Thymus (tissue), 11 donors: ENCODE data around the gene SPATA13. TPM values are rescaled to one million over a fixed set of nuclear protein-coding genes. Genes with fewer than 3 reads are reported as not detected.

ENCODE experiments used
- DNase-seq, 9 donors: peaks; one replicate each; pipeline ENCODE4 v3.0.0-alpha.2; 2013; ENCODE audit warnings: low spot score in 9 of 9, low read depth in 6 of 9, missing footprints in 1 of 9
- H3K27ac ChIP-seq, 2 donors: one replicate each; pipeline ENCODE4 v1.5.1; 2013; ENCODE audit warnings: control low read depth in 1 of 2, low read depth in 1 of 2, low read length in 1 of 2, mild to moderate bottlenecking in 1 of 2, moderate library complexity in 1 of 2
- H3K27me3 ChIP-seq, 2 donors: one replicate each; pipeline ENCODE4 v1.5.1; 2013; ENCODE audit warnings: low read length in 1 of 2; ENCODE audit not compliant: control insufficient read depth in 2 of 2, insufficient read depth in 1 of 2
- H3K36me3 ChIP-seq, 2 donors: one replicate each; pipeline ENCODE4 v1.5.1; 2013; ENCODE audit warnings: low read length in 1 of 2, mild to moderate bottlenecking in 1 of 2, moderate library complexity in 1 of 2; ENCODE audit not compliant: control insufficient read depth in 2 of 2, insufficient read depth in 2 of 2
- H3K4me1 ChIP-seq, 2 donors: one replicate each; pipeline ENCODE4 v1.5.1; 2013; ENCODE audit warnings: low read length in 2 of 2; ENCODE audit not compliant: control insufficient read depth in 2 of 2, insufficient read depth in 2 of 2
- H3K4me3 ChIP-seq, 2 donors: one replicate each; pipeline ENCODE4 v1.5.1; 2013; ENCODE audit warnings: low read length in 2 of 2, control low read depth in 1 of 2, mild to moderate bottlenecking in 1 of 2
- H3K9me3 ChIP-seq, 2 donors: one replicate each; pipeline ENCODE4 v1.5.1; 2013; ENCODE audit warnings: low read length in 1 of 2, mild to moderate bottlenecking in 1 of 2; ENCODE audit not compliant: control insufficient read depth in 2 of 2, insufficient read depth in 1 of 2
- WGBS: extraction: QIAGEN DNeasy Blood & Tissue Kit; methylation state at CpG from one replicate; pipeline ENCODE4 v1.1.7; 2013; 5-methylcytosine and 5-hydroxymethylcytosine counted together
- polyA plus RNA-seq: library from polyadenylated mRNA; stranded (reverse); fragments of 200-250 nt; gene quantifications from one replicate; pipeline ENCODE4 v1.2.3, GENCODE V29; 2013
- total RNA-seq: library from RNA; stranded (reverse); fragments of 120-200 nt; gene quantifications from one replicate; pipeline ENCODE4 v1.2.4, GENCODE V29; 2013
- donor health status: healthy.

Gene SPATA13
- total and polyA plus RNA-seq, 2 donors, result 17.0 to 18.7 TPM

DNA sequence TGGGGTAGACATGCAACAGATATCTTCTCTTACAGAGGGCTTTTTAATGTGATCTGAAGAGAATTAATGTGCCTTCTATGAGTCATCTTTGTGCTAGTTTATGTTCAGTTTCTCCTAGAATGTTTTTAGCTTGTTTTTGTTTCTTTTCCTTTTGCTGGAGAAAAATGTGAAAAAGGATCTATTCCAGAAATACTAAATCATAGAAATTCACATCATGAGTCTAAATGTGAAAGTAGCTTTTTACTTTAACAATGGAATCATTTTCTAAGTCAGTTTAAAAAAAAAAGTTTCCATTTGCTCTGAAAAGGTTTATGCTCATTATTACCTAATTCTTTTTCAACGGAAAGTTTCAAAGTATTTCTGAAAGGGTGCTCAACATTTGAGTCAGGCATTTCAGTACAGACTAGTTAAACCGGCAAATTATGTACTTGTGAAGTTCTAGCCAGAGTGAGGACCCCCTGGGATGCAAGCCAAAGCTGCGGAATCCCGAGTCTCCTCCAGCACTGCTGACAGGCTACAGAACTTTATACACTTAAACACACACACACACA lies 72.9 kb downstream of the SPATA13 start:
- Histone ChIP-seq H3K9me3 (no peaks in the 10 kb centered on the region), H3K27me3 (no peaks in the 10 kb centered on the region), H3K4me1 (no peaks in the 10 kb centered on the region), H3K36me3 (no peaks in the 10 kb centered on the region), H3K4me3 (no peak overlapping the region), H3K27ac (peak overlapping the region in 1 of 2 donors; percentile 15)
- WGBS, result 95% methylated on average over 4 of the region's 4 CpGs
- no peak for DNase-seq

DNA sequence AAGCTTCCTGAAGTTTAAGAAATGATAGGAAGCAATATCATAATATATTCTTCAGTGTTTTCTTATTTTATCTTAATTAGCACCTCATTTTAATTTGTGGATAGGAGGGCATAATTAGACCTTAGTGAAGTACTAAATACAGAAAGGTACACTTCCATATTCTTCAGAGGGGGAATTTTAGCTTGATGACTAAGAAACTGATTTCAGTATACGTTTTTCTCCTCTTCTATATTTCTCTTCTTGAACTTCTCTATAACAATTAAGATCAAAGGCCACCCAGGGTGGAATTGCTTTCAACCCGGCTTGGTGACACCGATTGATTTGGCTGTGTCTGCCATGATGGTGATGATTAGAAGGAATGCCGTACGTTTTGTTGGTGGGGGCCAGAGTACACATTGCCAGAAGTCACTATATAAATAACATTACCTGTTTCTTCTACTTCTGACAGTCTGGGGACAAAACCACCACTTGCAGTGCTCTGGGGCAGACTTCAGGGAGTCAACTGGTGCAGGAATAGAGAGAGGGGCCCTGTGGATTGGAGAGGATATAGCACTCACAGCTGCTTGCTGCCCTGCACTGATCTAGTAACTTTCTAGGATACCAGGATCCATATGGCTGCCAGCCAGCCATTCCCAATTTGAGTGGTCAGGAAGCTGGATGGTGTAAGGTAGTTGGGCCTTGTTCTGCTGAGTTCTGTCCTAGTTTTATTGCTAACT lies 73.8 kb downstream of the SPATA13 start:
- no peaks in the 10 kb centered on the region for H3K36me3 ChIP-seq
- no peaks in the 10 kb centered on the region for H3K4me1 ChIP-seq
- H3K4me3 ChIP-seq, result no peak overlapping the region
- no peak for DNase-seq
- no peaks in the 10 kb centered on the region for H3K27me3 ChIP-seq
- WGBS, result 95% methylated on average over 5 of the region's 5 CpGs
- no peaks in the 10 kb centered on the region for H3K9me3 ChIP-seq
- no peak overlapping the region for H3K27ac ChIP-seq

GRCh38 chr13:24237356-24237755 lies 76.8 kb downstream of the SPATA13 start:
- WGBS, result 96% methylated on average over 1 of the region's 1 CpG
- H3K27me3 ChIP-seq, result no peaks in the 10 kb centered on the region
- no peak overlapping the region for H3K4me3 ChIP-seq
- H3K4me1 ChIP-seq, result no peaks in the 10 kb centered on the region
- H3K36me3 ChIP-seq, result no peaks in the 10 kb centered on the region
- DNase-seq, result no peak
- no peak overlapping the region for H3K27ac ChIP-seq
- H3K9me3 ChIP-seq, result no peaks in the 10 kb centered on the region

DNA sequence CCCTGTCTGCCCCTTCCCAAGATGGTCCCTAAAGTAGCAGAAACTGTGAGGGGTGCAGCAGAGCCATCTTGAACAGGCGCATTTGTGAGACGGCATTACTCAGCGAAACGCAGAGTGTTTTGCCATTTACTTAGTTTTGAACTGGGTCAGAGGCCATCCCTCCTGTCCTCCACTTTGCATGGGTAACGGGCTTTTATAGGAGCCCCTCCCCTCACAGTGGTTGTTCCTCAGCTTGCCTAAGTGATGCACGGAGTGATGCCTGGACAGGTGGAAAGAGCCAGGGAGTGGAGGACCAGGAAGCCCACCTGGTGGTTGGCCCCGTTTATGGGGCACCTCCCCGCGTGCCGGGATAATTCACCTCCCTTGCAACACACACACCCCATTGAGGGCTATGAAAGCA lies 80.8 kb downstream of the SPATA13 start:
- no peak for DNase-seq
- H3K4me3 ChIP-seq, result no peak overlapping the region
- WGBS, result 98% methylated on average over 10 of the region's 10 CpGs
- no peaks in the 10 kb centered on the region for H3K4me1 ChIP-seq
- no peaks in the 10 kb centered on the region for H3K36me3 ChIP-seq
- H3K27me3 ChIP-seq, result no peaks in the 10 kb centered on the region
- H3K9me3 ChIP-seq, result no peaks in the 10 kb centered on the region
- no peak overlapping the region for H3K27ac ChIP-seq

DNA sequence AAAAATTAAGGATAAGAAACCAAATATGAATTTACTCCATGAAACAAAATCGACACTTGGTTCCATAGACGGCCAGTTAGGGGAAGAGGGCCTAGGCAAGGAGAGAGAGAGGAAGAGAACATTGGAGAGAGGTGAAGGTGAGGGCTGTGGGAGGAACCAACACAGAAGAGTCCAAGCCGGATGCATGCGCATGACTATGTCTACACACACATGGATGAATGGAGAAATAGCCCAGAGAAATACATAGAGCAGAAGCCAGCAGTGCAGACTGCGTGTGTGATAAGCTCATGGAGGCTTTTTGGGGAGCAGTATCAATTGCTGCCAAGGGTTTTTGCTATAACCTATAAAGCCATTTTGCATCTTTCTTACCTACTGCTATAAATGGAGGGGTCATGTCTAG lies 81.6 kb downstream of the SPATA13 start:
- no peak for DNase-seq
- no peaks in the 10 kb centered on the region for H3K9me3 ChIP-seq
- no peak overlapping the region for H3K27ac ChIP-seq
- H3K36me3 ChIP-seq, result no peaks in the 10 kb centered on the region
- no peak overlapping the region for H3K4me3 ChIP-seq
- no peaks in the 10 kb centered on the region for H3K27me3 ChIP-seq
- 98% methylated on average over 5 of the region's 5 CpGs for WGBS
- H3K4me1 ChIP-seq, result no peaks in the 10 kb centered on the region

DNA sequence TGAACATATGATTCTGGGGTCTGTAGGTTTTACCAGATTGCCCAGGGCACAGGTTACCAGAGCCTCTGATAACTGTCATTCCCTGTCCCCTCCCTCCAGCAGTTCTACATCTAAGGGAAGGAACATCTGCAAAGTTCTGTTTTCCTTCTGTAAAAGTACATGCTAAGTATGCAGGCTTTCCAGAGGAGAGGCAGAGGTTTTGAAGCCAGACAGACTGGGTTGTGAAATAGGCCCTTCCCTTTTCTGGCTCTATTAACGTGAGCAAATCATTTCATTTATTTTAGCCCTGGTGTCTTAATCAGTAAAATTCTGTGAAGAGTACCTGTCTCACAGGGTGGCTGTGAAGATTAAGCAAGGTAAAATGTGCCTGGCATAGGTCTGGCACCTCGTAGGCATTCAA lies 82.8 kb downstream of the SPATA13 start:
- Histone ChIP-seq H3K27me3 (no peaks in the 10 kb centered on the region), H3K9me3 (no peaks in the 10 kb centered on the region), H3K4me3 (no peak overlapping the region), H3K27ac (no peak overlapping the region), H3K36me3 (no peaks in the 10 kb centered on the region), H3K4me1 (no peaks in the 10 kb centered on the region)
- WGBS, result 95% methylated on average over 2 of the region's 2 CpGs
- DNase-seq, result no peak

GRCh38 chr13:24244802-24245201 lies 84.3 kb downstream of the SPATA13 start:
- H3K27ac ChIP-seq, result no peak overlapping the region

GRCh38 chr13:24247016-24247415 lies 86.5 kb downstream of the SPATA13 start:
- Histone ChIP-seq H3K27ac (no peak overlapping the region), H3K4me3 (no peak overlapping the region), H3K27me3 (no peaks in the 10 kb centered on the region), H3K4me1 (peaks cover 0 to 11% of the 10 kb centered on the region in 2 donors), H3K36me3 (peaks cover 0 to 2% of the 10 kb centered on the region in 2 donors), H3K9me3 (no peaks in the 10 kb centered on the region)
- WGBS, result 96% methylated on average over 5 of the region's 5 CpGs
- no peak for DNase-seq

More at GRCh38 chr13:24244802-24245201, 84.3 kb downstream of the SPATA13 start:
- Histone ChIP-seq H3K9me3 (no peaks in the 10 kb centered on the region), H3K4me1 (no peaks in the 10 kb centered on the region), H3K4me3 (no peak overlapping the region), H3K27me3 (no peaks in the 10 kb centered on the region), H3K36me3 (no peaks in the 10 kb centered on the region)
- WGBS, result 98% methylated on average over 6 of the region's 6 CpGs
- DNase-seq, result no peak

- H3K27ac ChIP-seq, result no peak overlapping the region
- H3K4me3 ChIP-seq, result no peak overlapping the region
- H3K36me3 ChIP-seq, result peaks cover 0 to 6% of the 10 kb centered on the region in 2 donors
- H3K9me3 ChIP-seq, result no peaks in the 10 kb centered on the region
- no peak for DNase-seq
- no peaks in the 10 kb centered on the region for H3K27me3 ChIP-seq
- peaks cover 0 to 23% of the 10 kb centered on the region in 2 donors for H3K4me1 ChIP-seq
- 98% methylated on average over 9 of the region's 9 CpGs for WGBS
Observed at GRCh38 chr13:24249624-24250023, 89.1 kb downstream of the SPATA13 start.
